HG02973 (cell line): ENCODE measurements around the gene PITPNC1.
"Not testable (repeated sequence)": the region's sequence is repeated elsewhere in the genome, so short reads cannot be mapped to it uniquely, and the experiment has no call there.

Experiments used
- ATAC-seq: cut with Tn5 transposase; IDR thresholded peaks from one replicate; pipeline ENCODE4 v1.9.1; 2021; ENCODE audit warnings: moderate library complexity; ENCODE audit not compliant: unreplicated experiment

The PITPNC1 gene

GRCh38 chr17:67480959-67481358 lies 103.9 kb downstream of the PITPNC1 start:
- ATAC-seq, result not testable (repeated sequence)

- no peak for ATAC-seq
These were observed 104.7 kb downstream of the PITPNC1 start for GRCh38 chr17:67481808-67482207.

- no peak for ATAC-seq
These were observed 105.7 kb downstream of the PITPNC1 start for GRCh38 chr17:67482764-67483163.

GRCh38 chr17:67484261-67484660 lies 107.2 kb downstream of the PITPNC1 start:
- ATAC-seq, result no peak

- no peak for ATAC-seq
These were observed 108.6 kb downstream of the PITPNC1 start for GRCh38 chr17:67485666-67486065.

- ATAC-seq, result no peak
These were observed 110.4 kb downstream of the PITPNC1 start for GRCh38 chr17:67487506-67487905.

- no peak for ATAC-seq
These were observed 111.1 kb downstream of the PITPNC1 start for GRCh38 chr17:67488161-67488560.

GRCh38 chr17:67488768-67489167 lies 111.7 kb downstream of the PITPNC1 start:
- ATAC-seq, result no peak

GRCh38 chr17:67489273-67489672 lies 112.2 kb downstream of the PITPNC1 start:
- ATAC-seq, result no peak

GRCh38 chr17:67490471-67490870 lies 113.4 kb downstream of the PITPNC1 start:
- ATAC-seq, result no peak

GRCh38 chr17:67491009-67491680 lies 114.1 kb downstream of the PITPNC1 start:
- no peak for ATAC-seq

- no peak for ATAC-seq
These were observed 114.6 kb downstream of the PITPNC1 start for GRCh38 chr17:67491681-67492024.

- no peak for ATAC-seq
These were observed 115.2 kb downstream of the PITPNC1 start for GRCh38 chr17:67492251-67492740.

GRCh38 chr17:67492824-67493517 lies 115.9 kb downstream of the PITPNC1 start:
- ATAC-seq, result no peak

GRCh38 chr17:67493812-67494211 lies 116.7 kb downstream of the PITPNC1 start:
- no peak for ATAC-seq

GRCh38 chr17:67495534-67495933 lies 118.5 kb downstream of the PITPNC1 start:
- ATAC-seq, result not testable (repeated sequence)

- no peak for ATAC-seq
These were observed 119.2 kb downstream of the PITPNC1 start for GRCh38 chr17:67496286-67496685.

- ATAC-seq, result no peak
These were observed 122.6 kb downstream of the PITPNC1 start for GRCh38 chr17:67499685-67500084.

- ATAC-seq, result no peak
These were observed 123.2 kb downstream of the PITPNC1 start for GRCh38 chr17:67500261-67500660.

- ATAC-seq, result no peak
These were observed 123.7 kb downstream of the PITPNC1 start for GRCh38 chr17:67500677-67501300.

GRCh38 chr17:67502151-67502550 lies 125.1 kb downstream of the PITPNC1 start:
- no peak for ATAC-seq

GRCh38 chr17:67503184-67503583 lies 126.1 kb downstream of the PITPNC1 start:
- no peak for ATAC-seq
